Measurements from ENCODE around the gene CACNG1. TPM values are rescaled to one million over a fixed set of nuclear protein-coding genes. Genes with fewer than 3 reads are reported as not detected.

Gene CACNG1
- polyA plus RNA-seq, 2 donors, result not detected

DNA sequence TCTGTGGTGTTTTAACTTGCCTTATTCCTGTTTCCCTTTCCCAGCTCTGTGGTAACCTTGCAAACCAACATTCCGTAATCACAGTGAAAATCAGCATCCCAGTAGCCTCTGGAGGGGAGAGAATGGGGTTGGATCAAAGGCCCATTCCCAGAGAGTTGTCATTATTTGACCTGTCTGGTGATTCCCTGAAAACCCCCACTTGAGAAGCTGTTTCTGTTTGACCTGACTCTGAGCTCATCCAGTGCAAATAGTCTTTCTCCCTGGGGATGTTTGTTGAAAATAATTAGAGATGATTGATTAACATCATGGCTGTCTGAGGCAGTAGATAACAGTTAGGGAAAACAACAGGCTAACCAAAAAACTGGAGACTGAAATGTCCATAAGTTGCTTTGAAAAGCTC, 3.0 kb downstream of the CACNG1 start:
- H3K4me3 ChIP-seq (ENCODE audit: low read depth in 1 of 2, low read length in 2 of 2), result no peak overlapping the region
- 53 to 63% methylated on average over 1 of the region's 1 CpG for WGBS, 2 donors
- no peak overlapping the region for H3K27ac ChIP-seq (ENCODE audit: low read depth in 2 of 2, low read length in 1 of 2)
- peaks cover 0 to 3% of the 10 kb centered on the region in 2 donors for H3K4me1 ChIP-seq (ENCODE audit: control insufficient read depth in 2 of 2, insufficient read depth in 2 of 2, low read length in 1 of 2)
- peaks cover 0 to 3% of the 10 kb centered on the region in 2 donors for H3K9me3 ChIP-seq (ENCODE audit: control insufficient read depth in 2 of 2, insufficient read depth in 1 of 2, low read depth in 1 of 2, low read length in 1 of 2)
- no peaks in the 10 kb centered on the region for H3K36me3 ChIP-seq (ENCODE audit: control insufficient read depth in 2 of 2, insufficient read depth in 2 of 2, low read length in 1 of 2)
- no peaks in the 10 kb centered on the region for H3K27me3 ChIP-seq (ENCODE audit: control insufficient read depth in 1 of 2, insufficient read depth in 2 of 2, low read length in 2 of 2)

DNA sequence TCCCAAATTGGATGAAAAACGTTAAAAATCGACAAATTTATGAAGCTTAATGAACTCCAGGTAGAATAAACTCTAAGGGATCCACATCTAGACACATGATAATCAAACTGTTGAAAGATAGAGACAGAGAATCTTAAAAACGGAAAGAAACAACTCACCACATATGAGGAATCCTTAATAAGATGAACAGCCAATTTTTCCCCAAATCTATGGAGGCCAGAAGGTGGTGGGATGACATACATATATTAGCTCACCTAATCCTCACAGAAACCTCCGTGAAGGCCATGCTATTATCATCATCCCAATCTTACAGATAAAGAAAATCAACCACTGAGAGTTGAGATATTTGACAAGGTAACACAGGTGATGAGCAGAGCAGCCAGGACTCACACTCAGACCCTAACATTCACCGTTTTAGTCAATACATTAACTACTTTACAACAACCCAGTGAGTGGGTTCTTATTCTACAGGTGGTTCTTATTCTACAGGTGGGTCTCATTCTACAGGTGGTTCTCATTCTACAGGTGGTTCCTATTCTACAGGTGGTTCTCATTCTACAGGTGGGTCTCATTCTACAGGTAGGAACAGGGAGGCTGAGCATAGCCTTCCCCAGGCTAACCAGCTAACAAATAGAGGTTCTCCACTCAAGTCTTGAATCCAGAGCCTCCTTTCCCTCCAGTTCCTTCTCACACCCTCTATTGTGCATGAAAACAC, 4.8 kb downstream of the CACNG1 start:
- Histone ChIP-seq H3K36me3 (ENCODE audit: control insufficient read depth in 2 of 2, insufficient read depth in 2 of 2, low read length in 1 of 2) (no peaks in the 10 kb centered on the region), H3K4me1 (ENCODE audit: control insufficient read depth in 2 of 2, insufficient read depth in 2 of 2, low read length in 1 of 2) (peaks cover 0 to 3% of the 10 kb centered on the region in 2 donors), H3K27ac (ENCODE audit: low read depth in 2 of 2, low read length in 1 of 2) (no peak overlapping the region), H3K27me3 (ENCODE audit: control insufficient read depth in 1 of 2, insufficient read depth in 2 of 2, low read length in 2 of 2) (no peaks in the 10 kb centered on the region), H3K4me3 (ENCODE audit: low read depth in 1 of 2, low read length in 2 of 2) (no peak overlapping the region), H3K9me3 (ENCODE audit: control insufficient read depth in 2 of 2, insufficient read depth in 1 of 2, low read depth in 1 of 2, low read length in 1 of 2) (peaks cover 0 to 3% of the 10 kb centered on the region in 2 donors)
- WGBS, 2 donors, result 72 to 81% methylated on average over 5 of the region's 5 CpGs

DNA sequence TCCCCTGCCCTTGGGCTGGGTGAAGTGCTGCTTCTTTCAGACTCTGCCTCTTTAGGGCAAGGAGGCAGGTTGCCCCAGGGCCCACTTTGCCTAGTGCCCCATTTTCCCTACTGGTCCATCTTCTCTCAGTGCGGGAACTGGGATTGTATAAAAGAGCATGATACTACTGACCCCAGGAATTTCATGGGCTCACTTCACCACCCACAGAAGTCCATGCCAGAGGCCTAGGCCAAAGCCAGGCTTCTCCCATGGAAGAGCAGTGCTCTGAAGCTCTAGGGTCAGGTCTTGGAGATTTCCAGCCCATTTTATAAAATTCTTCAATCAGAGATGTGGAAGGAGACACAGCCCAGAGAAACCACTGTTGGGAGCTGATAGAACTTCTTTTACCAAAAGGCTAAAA, 5.7 kb downstream of the CACNG1 start:
- Histone ChIP-seq H3K36me3 (ENCODE audit: control insufficient read depth in 2 of 2, insufficient read depth in 2 of 2, low read length in 1 of 2) (no peaks in the 10 kb centered on the region), H3K4me1 (ENCODE audit: control insufficient read depth in 2 of 2, insufficient read depth in 2 of 2, low read length in 1 of 2) (peaks cover 0 to 3% of the 10 kb centered on the region in 2 donors), H3K9me3 (ENCODE audit: control insufficient read depth in 2 of 2, insufficient read depth in 1 of 2, low read depth in 1 of 2, low read length in 1 of 2) (peaks cover 0 to 3% of the 10 kb centered on the region in 2 donors), H3K27ac (ENCODE audit: low read depth in 2 of 2, low read length in 1 of 2) (no peak overlapping the region), H3K4me3 (ENCODE audit: low read depth in 1 of 2, low read length in 2 of 2) (no peak overlapping the region), H3K27me3 (ENCODE audit: control insufficient read depth in 1 of 2, insufficient read depth in 2 of 2, low read length in 2 of 2) (no peaks in the 10 kb centered on the region)
- WGBS, 2 donors, result 100% methylated on average over 1 of the region's 1 CpG

DNA sequence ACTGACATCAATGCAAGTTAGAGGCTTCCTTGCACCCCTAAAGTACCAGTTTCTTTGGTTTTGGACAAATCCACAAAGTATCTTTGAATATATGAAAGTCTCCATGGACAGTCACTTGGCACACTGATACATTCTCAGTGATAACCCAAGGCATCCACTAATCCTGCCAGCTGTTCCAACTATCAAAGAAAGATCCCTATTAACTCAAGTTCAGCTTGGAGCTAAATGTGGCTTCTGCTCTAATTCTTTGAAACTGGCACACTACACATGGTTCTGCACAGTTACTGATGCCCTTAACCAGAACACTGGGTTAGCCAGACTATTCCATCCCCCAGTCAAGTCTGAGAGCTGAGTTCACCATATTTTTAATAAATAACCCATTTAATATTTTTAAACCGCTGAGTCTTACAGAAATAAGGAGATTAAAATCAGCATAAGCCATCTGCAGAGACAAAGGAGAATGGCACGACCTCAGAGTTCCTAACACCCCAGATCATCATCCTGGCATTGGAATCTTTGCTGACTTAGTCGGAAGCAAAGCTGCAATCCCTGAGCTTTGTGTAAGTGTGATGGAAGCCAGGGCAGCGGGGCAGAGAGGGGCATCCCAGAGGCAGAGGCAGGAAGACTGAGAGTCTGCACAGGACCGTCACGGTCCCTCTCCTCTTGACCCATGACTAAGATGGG, 6.3 kb downstream of the CACNG1 start:
- Histone ChIP-seq H3K27ac (ENCODE audit: low read depth in 2 of 2, low read length in 1 of 2) (no peak overlapping the region), H3K9me3 (ENCODE audit: control insufficient read depth in 2 of 2, insufficient read depth in 1 of 2, low read depth in 1 of 2, low read length in 1 of 2) (peaks cover 0 to 3% of the 10 kb centered on the region in 2 donors), H3K36me3 (ENCODE audit: control insufficient read depth in 2 of 2, insufficient read depth in 2 of 2, low read length in 1 of 2) (no peaks in the 10 kb centered on the region), H3K27me3 (ENCODE audit: control insufficient read depth in 1 of 2, insufficient read depth in 2 of 2, low read length in 2 of 2) (no peaks in the 10 kb centered on the region), H3K4me3 (ENCODE audit: low read depth in 1 of 2, low read length in 2 of 2) (no peak overlapping the region), H3K4me1 (ENCODE audit: control insufficient read depth in 2 of 2, insufficient read depth in 2 of 2, low read length in 1 of 2) (peaks cover 0 to 3% of the 10 kb centered on the region in 2 donors)
- 79 to 84% methylated on average over 6 of the region's 6 CpGs for WGBS, 2 donors

DNA sequence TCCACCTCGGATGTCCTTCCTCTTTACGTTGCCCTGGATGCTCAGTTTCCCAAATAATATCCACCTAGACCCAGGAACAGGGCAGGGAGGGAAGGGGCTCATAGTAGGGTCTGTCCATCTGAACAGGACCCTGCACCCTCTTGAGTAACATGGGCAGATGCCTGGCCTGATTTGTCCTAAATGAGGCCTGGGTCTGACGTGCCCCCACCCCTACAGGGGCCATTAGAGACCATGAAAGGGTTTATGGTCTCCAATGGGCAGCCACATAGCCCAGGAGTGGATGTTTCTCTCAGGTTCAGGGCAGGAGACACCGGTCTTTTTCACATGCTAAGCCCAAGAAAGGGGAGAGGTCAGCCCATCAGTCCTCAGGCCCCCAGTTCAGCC, 6.8 kb downstream of the CACNG1 start:
- 73 to 74% methylated on average over 4 of the region's 4 CpGs for WGBS, 2 donors
- Histone ChIP-seq H3K27me3 (ENCODE audit: control insufficient read depth in 1 of 2, insufficient read depth in 2 of 2, low read length in 2 of 2) (no peaks in the 10 kb centered on the region), H3K27ac (ENCODE audit: low read depth in 2 of 2, low read length in 1 of 2) (no peak overlapping the region), H3K4me3 (ENCODE audit: low read depth in 1 of 2, low read length in 2 of 2) (no peak overlapping the region), H3K4me1 (ENCODE audit: control insufficient read depth in 2 of 2, insufficient read depth in 2 of 2, low read length in 1 of 2) (peaks cover 0 to 3% of the 10 kb centered on the region in 2 donors), H3K36me3 (ENCODE audit: control insufficient read depth in 2 of 2, insufficient read depth in 2 of 2, low read length in 1 of 2) (no peaks in the 10 kb centered on the region), H3K9me3 (ENCODE audit: control insufficient read depth in 2 of 2, insufficient read depth in 1 of 2, low read depth in 1 of 2, low read length in 1 of 2) (peaks cover 0 to 3% of the 10 kb centered on the region in 2 donors)

DNA sequence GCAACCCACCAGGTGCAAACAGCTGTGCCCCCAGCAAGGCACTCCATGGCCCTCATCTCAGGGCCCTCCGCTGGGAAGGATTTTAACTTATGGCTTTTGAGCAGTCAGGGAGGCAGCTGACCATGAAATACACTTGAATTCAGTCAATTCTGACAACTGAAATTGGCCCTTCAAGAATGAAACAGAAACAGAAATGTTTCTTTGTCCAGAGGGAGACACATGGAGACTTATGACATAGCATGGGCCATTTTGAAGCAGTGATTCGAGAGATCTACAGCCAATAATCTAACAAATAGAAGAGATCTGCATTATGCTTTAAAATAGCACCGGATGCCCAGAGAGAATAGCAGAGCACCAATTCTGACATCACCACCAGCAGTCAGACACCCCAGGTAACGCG, 7.5 kb downstream of the CACNG1 start:
- Histone ChIP-seq H3K27me3 (ENCODE audit: control insufficient read depth in 1 of 2, insufficient read depth in 2 of 2, low read length in 2 of 2) (no peaks in the 10 kb centered on the region), H3K36me3 (ENCODE audit: control insufficient read depth in 2 of 2, insufficient read depth in 2 of 2, low read length in 1 of 2) (no peaks in the 10 kb centered on the region), H3K4me3 (ENCODE audit: low read depth in 1 of 2, low read length in 2 of 2) (no peak overlapping the region), H3K9me3 (ENCODE audit: control insufficient read depth in 2 of 2, insufficient read depth in 1 of 2, low read depth in 1 of 2, low read length in 1 of 2) (peaks cover 0 to 3% of the 10 kb centered on the region in 2 donors), H3K4me1 (ENCODE audit: control insufficient read depth in 2 of 2, insufficient read depth in 2 of 2, low read length in 1 of 2) (no peaks in the 10 kb centered on the region), H3K27ac (ENCODE audit: low read depth in 2 of 2, low read length in 1 of 2) (no peak overlapping the region)
- WGBS, 2 donors, result 92 to 94% methylated on average over 5 of the region's 5 CpGs

DNA sequence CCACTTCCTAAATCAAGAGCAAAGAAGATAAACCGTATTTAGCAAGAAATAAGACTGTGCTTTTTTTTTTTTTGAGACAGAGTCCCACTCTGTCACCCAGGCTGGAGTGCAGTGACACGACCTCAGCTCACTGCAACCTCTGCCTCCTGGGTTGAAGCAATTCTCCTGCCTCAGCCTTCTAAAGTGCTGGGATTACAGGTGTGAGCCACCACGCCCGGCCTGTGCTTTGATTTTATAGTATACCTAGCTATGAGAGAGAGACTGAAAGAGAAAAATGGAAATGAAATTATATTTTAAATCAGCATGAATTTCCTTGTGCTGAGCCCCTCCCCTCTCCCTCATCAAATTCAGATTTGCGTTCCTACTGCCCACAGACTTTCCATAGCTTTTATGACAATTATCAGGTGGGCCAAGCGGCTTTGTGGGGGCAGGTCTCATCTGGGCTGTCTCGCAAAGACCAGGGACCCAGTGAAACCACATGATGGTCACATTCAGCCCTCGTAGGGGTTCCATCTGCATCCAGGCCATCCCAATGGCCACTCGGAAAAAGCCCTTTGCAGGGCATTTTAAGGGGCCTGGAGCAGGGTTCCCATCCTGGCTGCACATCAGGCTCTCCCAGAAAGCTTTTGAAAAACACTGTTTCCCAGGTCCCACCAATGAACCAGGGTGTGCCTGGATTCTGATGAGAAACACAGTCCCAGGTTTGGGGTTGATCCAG, 8.5 kb downstream of the CACNG1 start:
- H3K9me3 ChIP-seq (ENCODE audit: control insufficient read depth in 2 of 2, insufficient read depth in 1 of 2, low read depth in 1 of 2, low read length in 1 of 2), result peaks cover 0 to 3% of the 10 kb centered on the region in 2 donors
- WGBS, 2 donors, result 90 to 91% methylated on average over 9 of the region's 9 CpGs
- no peak overlapping the region for H3K27ac ChIP-seq (ENCODE audit: low read depth in 2 of 2, low read length in 1 of 2)
- H3K36me3 ChIP-seq (ENCODE audit: control insufficient read depth in 2 of 2, insufficient read depth in 2 of 2, low read length in 1 of 2), result no peaks in the 10 kb centered on the region
- H3K27me3 ChIP-seq (ENCODE audit: control insufficient read depth in 1 of 2, insufficient read depth in 2 of 2, low read length in 2 of 2), result no peaks in the 10 kb centered on the region
- H3K4me3 ChIP-seq (ENCODE audit: low read depth in 1 of 2, low read length in 2 of 2), result no peak overlapping the region
- H3K4me1 ChIP-seq (ENCODE audit: control insufficient read depth in 2 of 2, insufficient read depth in 2 of 2, low read length in 1 of 2), result no peaks in the 10 kb centered on the region

DNA sequence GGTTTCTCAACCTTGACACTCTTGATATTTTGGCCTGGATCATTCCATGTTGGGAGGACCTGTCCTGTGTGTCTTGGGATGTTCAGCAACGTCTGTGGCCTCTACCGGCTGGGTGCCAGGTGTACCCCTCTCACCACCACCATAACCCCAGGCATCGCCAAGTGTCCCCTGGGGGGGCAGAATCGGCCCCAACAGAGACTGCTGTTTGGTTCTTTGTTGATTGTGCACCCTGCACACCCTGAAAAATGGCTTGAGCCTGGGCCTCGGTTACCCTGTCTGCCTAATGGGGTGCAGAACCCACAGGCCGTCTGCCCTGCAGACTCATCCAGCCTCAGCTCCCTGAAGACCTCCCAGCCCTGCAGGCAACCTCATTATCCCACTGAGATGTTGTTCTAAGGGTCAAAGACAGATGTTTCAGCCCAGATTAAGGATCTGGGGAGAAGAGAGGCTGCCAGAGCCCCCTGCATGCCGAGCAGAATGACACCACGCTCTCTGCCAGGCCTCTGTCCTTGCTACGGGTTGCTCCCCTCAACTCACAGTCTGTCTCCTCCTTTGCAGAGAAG, 9.2 kb downstream of the CACNG1 start:
- WGBS, 2 donors, result 87 to 91% methylated on average over 9 of the region's 9 CpGs
- Histone ChIP-seq H3K36me3 (ENCODE audit: control insufficient read depth in 2 of 2, insufficient read depth in 2 of 2, low read length in 1 of 2) (no peaks in the 10 kb centered on the region), H3K4me1 (ENCODE audit: control insufficient read depth in 2 of 2, insufficient read depth in 2 of 2, low read length in 1 of 2) (no peaks in the 10 kb centered on the region), H3K9me3 (ENCODE audit: control insufficient read depth in 2 of 2, insufficient read depth in 1 of 2, low read depth in 1 of 2, low read length in 1 of 2) (peaks cover 0 to 3% of the 10 kb centered on the region in 2 donors), H3K27ac (ENCODE audit: low read depth in 2 of 2, low read length in 1 of 2) (no peak overlapping the region), H3K27me3 (ENCODE audit: control insufficient read depth in 1 of 2, insufficient read depth in 2 of 2, low read length in 2 of 2) (no peaks in the 10 kb centered on the region), H3K4me3 (ENCODE audit: low read depth in 1 of 2, low read length in 2 of 2) (no peak overlapping the region)

DNA sequence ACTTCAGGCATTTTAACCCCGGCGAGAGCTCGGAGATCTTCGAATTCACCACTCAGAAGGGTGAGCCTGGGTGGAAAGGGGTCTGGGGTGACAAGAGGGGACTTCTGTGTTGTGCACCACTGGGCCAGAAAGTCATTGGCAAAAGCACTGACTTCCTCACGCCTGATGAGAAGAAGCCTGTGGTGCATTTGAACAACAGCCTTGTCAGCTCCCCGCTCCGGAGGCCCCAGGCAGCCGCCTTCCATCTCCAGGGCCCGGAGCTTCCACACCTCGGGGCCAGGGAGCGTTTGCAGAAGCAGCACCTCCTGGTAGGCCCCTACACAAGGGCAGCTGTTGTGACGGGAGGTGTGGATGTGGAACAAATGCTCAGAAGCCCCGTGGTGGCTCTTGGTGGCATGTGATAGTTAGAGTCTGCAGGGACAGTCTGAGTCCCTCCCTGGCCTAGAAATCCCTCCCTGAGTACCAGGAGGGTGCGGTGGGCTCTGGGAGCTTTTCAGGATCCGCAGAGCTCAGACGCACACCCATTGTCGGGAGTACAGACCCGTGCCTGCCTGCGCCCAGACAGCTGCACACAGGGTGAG, 9.7 kb downstream of the CACNG1 start:
- no peaks in the 10 kb centered on the region for H3K4me1 ChIP-seq (ENCODE audit: control insufficient read depth in 2 of 2, insufficient read depth in 2 of 2, low read length in 1 of 2)
- no peaks in the 10 kb centered on the region for H3K36me3 ChIP-seq (ENCODE audit: control insufficient read depth in 2 of 2, insufficient read depth in 2 of 2, low read length in 1 of 2)
- no peak overlapping the region for H3K4me3 ChIP-seq (ENCODE audit: low read depth in 1 of 2, low read length in 2 of 2)
- no peak overlapping the region for H3K27ac ChIP-seq (ENCODE audit: low read depth in 2 of 2, low read length in 1 of 2)
- peaks cover 0 to 3% of the 10 kb centered on the region in 2 donors for H3K9me3 ChIP-seq (ENCODE audit: control insufficient read depth in 2 of 2, insufficient read depth in 1 of 2, low read depth in 1 of 2, low read length in 1 of 2)
- 80 to 86% methylated on average over 19 of the region's 19 CpGs for WGBS, 2 donors
- H3K27me3 ChIP-seq (ENCODE audit: control insufficient read depth in 1 of 2, insufficient read depth in 2 of 2, low read length in 2 of 2), result no peaks in the 10 kb centered on the region

Data from esophagus (tissue), 2 donors.